ENCODE results near the gene ITGAL. TPM values are rescaled to one million over a fixed set of nuclear protein-coding genes. Genes with fewer than 3 reads are reported as not detected.

The ITGAL gene
- total RNA-seq, 1 experiment from 2014 or later: not detected

GRCh38 chr16:30526823-30527634 is 54.5 kb downstream of the ITGAL start:
- H2BK20ac ChIP-seq (ENCODE audit: low read depth, low read length, poor library complexity, severe bottlenecking): no peak overlapping the region
- no peaks in the 10 kb centered on the region for H3K79me2 ChIP-seq (ENCODE audit: insufficient read depth, low read length)
- H3K23me2 ChIP-seq (ENCODE audit: insufficient read length, low read depth, low read length, poor library complexity, severe bottlenecking): peaks cover 15% of the 10 kb centered on the region
- Mint-ChIP-seq H3K4me3 (peak overlapping the region; percentile 74 to 84), H3K27me3 (ENCODE audit: low read depth) (no peaks in the 10 kb centered on the region), H3K36me3 (ENCODE audit: insufficient read depth in 1 of 3, low read depth in 3 of 3) (peaks cover 2 to 31% (median 21%) of the 10 kb centered on the region in 3 experiments; a peak in 5 of 7 replicates), H3K4me1 (peaks cover 16% of the 10 kb centered on the region in 2 experiments), H3K9me3 (no peaks in the 10 kb centered on the region), H3K27ac (peak overlapping the region; percentile 88 to 92 (median 90); a peak in 5 of 7 replicates)
- peak; percentile 99 for DNase-seq
- TF ChIP-seq, protein P1, sequence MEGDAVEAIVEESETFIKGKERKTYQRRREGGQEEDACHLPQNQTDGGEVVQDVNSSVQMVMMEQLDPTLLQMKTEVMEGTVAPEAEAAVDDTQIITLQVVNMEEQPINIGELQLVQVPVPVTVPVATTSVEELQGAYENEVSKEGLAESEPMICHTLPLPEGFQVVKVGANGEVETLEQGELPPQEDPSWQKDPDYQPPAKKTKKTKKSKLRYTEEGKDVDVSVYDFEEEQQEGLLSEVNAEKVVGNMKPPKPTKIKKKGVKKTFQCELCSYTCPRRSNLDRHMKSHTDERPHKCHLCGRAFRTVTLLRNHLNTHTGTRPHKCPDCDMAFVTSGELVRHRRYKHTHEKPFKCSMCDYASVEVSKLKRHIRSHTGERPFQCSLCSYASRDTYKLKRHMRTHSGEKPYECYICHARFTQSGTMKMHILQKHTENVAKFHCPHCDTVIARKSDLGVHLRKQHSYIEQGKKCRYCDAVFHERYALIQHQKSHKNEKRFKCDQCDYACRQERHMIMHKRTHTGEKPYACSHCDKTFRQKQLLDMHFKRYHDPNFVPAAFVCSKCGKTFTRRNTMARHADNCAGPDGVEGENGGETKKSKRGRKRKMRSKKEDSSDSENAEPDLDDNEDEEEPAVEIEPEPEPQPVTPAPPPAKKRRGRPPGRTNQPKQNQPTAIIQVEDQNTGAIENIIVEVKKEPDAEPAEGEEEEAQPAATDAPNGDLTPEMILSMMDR (conservative IDR thresholded peaks at IDR 0.05): no peak; the same call in 1 of the 3 replicates
- peaks cover 2% of the 10 kb centered on the region; the same call in 1 of the 2 replicates for H3K4me1 ChIP-seq (ENCODE audit: insufficient read depth, low read length)
- no peak overlapping the region for H2AK5ac ChIP-seq (ENCODE audit: insufficient read length, low read length)
- H3K4ac ChIP-seq (ENCODE audit: low read depth, low read length): no peak overlapping the region
- H3K18ac ChIP-seq (ENCODE audit: insufficient read length, low read depth, low read length): peak overlapping the region; percentile 94
- no peak overlapping the region for H2BK15ac ChIP-seq (ENCODE audit: low read depth, low read length)
- H4K5ac ChIP-seq (ENCODE audit: insufficient read length, low read depth, low read length): no peak overlapping the region
- H3K56ac ChIP-seq (ENCODE audit: insufficient read length, low read depth, low read length): no peak overlapping the region
- H4K20me1 ChIP-seq (ENCODE audit: control insufficient read depth, insufficient read depth, insufficient read length): no peaks in the 10 kb centered on the region
- H4K8ac ChIP-seq (replicated peaks; ENCODE audit: insufficient read length, low read depth, low read length): no peak overlapping the region
- H2AFZ ChIP-seq (ENCODE audit: low read length): no peak overlapping the region
- H2BK12ac ChIP-seq (ENCODE audit: insufficient read length, low read depth, low read length): no peak overlapping the region
- peak overlapping the region; percentile 93 for H3K14ac ChIP-seq (ENCODE audit: insufficient read depth, low read length)
- H4K91ac ChIP-seq (ENCODE audit: insufficient read length, low read depth, low read length): no peak overlapping the region
- peak overlapping the region; percentile 70 for H3K9ac ChIP-seq (ENCODE audit: extremely low read depth, insufficient read length, low read length)
- H3K9me3 ChIP-seq (ENCODE audit: control insufficient read depth, low read depth, low read length): no peaks in the 10 kb centered on the region
- H3K23ac ChIP-seq (ENCODE audit: insufficient read length, low read depth, low read length): no peak overlapping the region
- H3T11ph ChIP-seq (ENCODE audit: low read length): no peak overlapping the region
- H3K27ac ChIP-seq (ENCODE audit: insufficient read length, low read depth, low read length): peak overlapping the region; percentile 65
- H2BK120ac ChIP-seq (ENCODE audit: low read depth, low read length, poor library complexity, severe bottlenecking): no peak overlapping the region
- no peaks in the 10 kb centered on the region for H3K27me3 ChIP-seq (ENCODE audit: insufficient read depth, low read length)
- no CpG with 5 or more reads among the region's 79 CpGs for WGBS (ENCODE audit: extremely low coverage, insufficient read length, low lambda C conversion rate)
- H3K4me2 ChIP-seq (ENCODE audit: insufficient read depth, insufficient read length, low read length): peak overlapping the region; percentile 83
- H3K79me1 ChIP-seq (ENCODE audit: insufficient read depth, low read depth, low read length, poor library complexity, severe bottlenecking): no peaks in the 10 kb centered on the region
- no peak overlapping the region for H2BK5ac ChIP-seq (ENCODE audit: insufficient read length, low read length)

Measured in H9 (cell line).